Spleen (tissue), 11 donors: ENCODE data around the gene CYB5D1. TPM values are rescaled to one million over a fixed set of nuclear protein-coding genes. Genes with fewer than 3 reads are reported as not detected.

Experiments
- DNase-seq: peaks from one replicate; pipeline ENCODE4 v3.0.0-alpha.2; 2020
- H3K27ac ChIP-seq, 8 donors: fragments of 200-600 bp; sonication (generic) in 7 of 8; 1 replicate in 4 of 8; 2 replicates in 4 of 8; pipeline versions ENCODE4 v1.5.0 to v1.8.0; 2016 to 2021; ENCODE audit warnings: inconsistent platforms in 4 of 8, mild to moderate bottlenecking in 4 of 8, moderate library complexity in 1 of 8
- H3K27me3 ChIP-seq, 7 donors: fragments of 200-600 bp; sonication (generic) in 6 of 7; replicated peaks in 1 of 7; 1 replicate in 4 of 7; 2 replicates in 3 of 7; pipeline versions ENCODE4 v1.5.0 to v1.8.0; 2016 to 2021; ENCODE audit warnings: inconsistent platforms in 3 of 7, mild to moderate bottlenecking in 1 of 7
- H3K36me3 ChIP-seq, 6 donors: fragments of 200-600 bp; sonication (generic) in 5 of 6; 1 replicate in 4 of 6; 2 replicates in 2 of 6; pipeline versions ENCODE4 v1.5.0 to v1.8.0; 2016 to 2021; ENCODE audit warnings: inconsistent platforms in 2 of 6
- H3K4me1 ChIP-seq, 6 donors: fragments of 200-600 bp; sonication (generic) in 5 of 6; 1 replicate in 3 of 6; 2 replicates in 3 of 6; pipeline versions ENCODE4 v1.5.0 to v1.8.0; 2016 to 2021; ENCODE audit warnings: inconsistent platforms in 3 of 6
- H3K4me3 ChIP-seq, 8 donors: fragments of 200-600 bp; sonication (generic) in 7 of 8; 1 replicate in 4 of 8; 2 replicates in 4 of 8; pipeline versions ENCODE4 v1.5.0 to v1.8.0; 2016 to 2021; ENCODE audit warnings: inconsistent platforms in 4 of 8, mild to moderate bottlenecking in 4 of 8, moderate library complexity in 2 of 8
- H3K9me3 ChIP-seq, 8 donors: fragments of 200-600 bp; sonication (generic) in 7 of 8; 1 replicate in 4 of 8; 2 replicates in 4 of 8; pipeline versions ENCODE4 v1.5.0 to v1.8.0; 2016 to 2021; ENCODE audit warnings: inconsistent platforms in 4 of 8
- CTCF ChIP-seq, 11 experiments: fragments of 200-600 bp in 7 of 11; fragments of 450-650 bp in 4 of 11; sonication (generic) in 4 of 11; IDR thresholded peaks in 8 of 11; conservative IDR thresholded peaks in 3 of 11; 1 replicate in 7 of 11; 2 replicates in 4 of 11; pipeline versions ENCODE4 v1.4.0 to v1.8.0; 2016 to 2021; ENCODE audit warnings: antibody characterized with exemption in 11 of 11, inconsistent platforms in 4 of 11, mild to moderate bottlenecking in 1 of 11
- POLR2A ChIP-seq, 3 donors: fragments of 450-650 bp; IDR thresholded peaks; one replicate each; pipeline ENCODE4 v1.5.1; 2017; ENCODE audit warnings: antibody characterized with exemption in 3 of 3, mild to moderate bottlenecking in 1 of 3
- POLR2AphosphoS5 ChIP-seq, 3 donors: sonication (generic); formaldehyde crosslinking; IDR thresholded peaks; one replicate each; pipeline ENCODE4 v1.5.1; 2017; ENCODE audit warnings: antibody characterized with exemption in 3 of 3
- WGBS, 5 donors: extraction: QIAGEN DNeasy Blood & Tissue Kit in 3 of 5; methylation state at CpG; one replicate each; pipeline versions ENCODE4 v1.1.5 to v1.1.7; 2013 to 2018; 5-methylcytosine and 5-hydroxymethylcytosine counted together
- intact Hi-C: fragments of 100-400 bp; cut with DNase I; formaldehyde crosslinking; loops from one replicate; pipeline ENCODE4 v1.15.0; 2023; ENCODE audit warnings: low total_unique reads
- polyA plus RNA-seq, 3 donors: library from polyadenylated mRNA; stranded (reverse); fragments of 200-250 nt; gene quantifications; one replicate each; pipeline ENCODE4 v1.2.1, GENCODE V29; 2013
- small RNA-seq, 4 donors: library from RNA; depleted of rRNA; stranded (forward); fragments of <200 nt; gene quantifications; one replicate each; pipeline ENCODE3, GENCODE V24; 2016
- total RNA-seq, 7 donors: library from RNA; depleted of rRNA in 3 of 7; stranded (reverse); fragments of >200 nt in 3 of 7; fragmentation: NEBNext Ultra II Directional in 4 of 7; extraction: Animal tissue kit (Norgen Biotek cat#: 25700) in 4 of 7; gene quantifications; one replicate each; pipeline versions ENCODE4 v1.1.0 to v1.2.1, GENCODE V29; 2016 to 2021
- donor health status: healthy with polysubstance abuse.
- donor health status: DM: no; HTN: no; CAD: no; lungs with moderate emphysema.
- donor health status: DM: no; HTN: no; CAD: no.
- donor health status: Bipolar disorder and iron deficiency.
- donor health status: healthy.
- donor health status: DM: no; HTN: no; CAD: no.
- donor health status: DM: yes; HTN: yes; CAD: no.

Gene CYB5D1
- total and polyA plus RNA-seq, 10 donors, result 2.1 to 13.2 (median 5.0) TPM

DNA sequence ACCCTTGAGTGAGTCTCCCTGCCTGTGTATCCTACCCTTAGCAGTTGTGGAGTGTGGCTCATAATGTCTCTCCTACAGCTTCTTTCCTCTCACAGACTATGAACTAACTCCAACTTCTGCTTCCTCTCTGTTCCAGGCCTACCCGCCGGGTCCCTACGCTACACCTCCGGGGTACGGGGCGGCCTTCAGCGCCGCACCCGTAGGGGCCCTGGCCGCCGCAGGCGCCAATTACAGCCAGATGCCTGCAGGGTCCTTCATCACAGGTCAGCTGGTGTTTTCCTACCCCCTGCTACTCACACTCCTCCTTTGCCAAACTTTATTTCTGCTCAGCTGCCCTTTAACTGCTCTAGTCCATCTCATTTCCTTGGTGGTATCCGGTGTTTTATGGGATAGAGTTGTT, 52.9 kb downstream of the CYB5D1 start:
- 66 to 94% (median 81%) methylated on average over 13 of the region's 13 CpGs for WGBS, 5 donors
- Histone ChIP-seq H3K27ac (no peak overlapping the region), H3K9me3 (no peaks in the 10 kb centered on the region), H3K4me3 (no peak overlapping the region), H3K4me1 (peaks cover 7 to 26% (median 17%) of the 10 kb centered on the region in 6 donors), H3K27me3 (no peaks in the 10 kb centered on the region), H3K36me3 (peaks cover 0 to 69% (median 65%) of the 10 kb centered on the region in 6 donors)
- DNase-seq, result no peak
- intact Hi-C loops, result loop anchor here (5.0 kb wide), 1 partner anchor 147 kb away; no protein-coding TSS in a partner anchor
- TF ChIP-seq POLR2AphosphoS5 (IDR thresholded peaks at IDR 0.05) (no peak), POLR2A (IDR thresholded peaks at IDR 0.05) (no peak), CTCF (IDR thresholded peaks at IDR 0.05 in 8 of 11, conservative IDR thresholded peaks at IDR 0.05 in 3 of 11) (no peak)

- intact Hi-C loops, result loop anchor here (5.0 kb wide), 1 partner anchor 146 kb away; no protein-coding TSS in a partner anchor
These were observed 53.3 kb downstream of the CYB5D1 start for GRCh38 chr17:7911116-7911515.

More at GRCh38 chr17:7911116-7911515, 53.3 kb downstream of the CYB5D1 start:
- H3K27me3 ChIP-seq, result no peaks in the 10 kb centered on the region
- H3K27ac ChIP-seq, result no peak overlapping the region
- no peak for TF ChIP-seq POLR2AphosphoS5 (IDR thresholded peaks at IDR 0.05)
- no peak for TF ChIP-seq POLR2A (IDR thresholded peaks at IDR 0.05)
- TF ChIP-seq CTCF (IDR thresholded peaks at IDR 0.05 in 8 of 11, conservative IDR thresholded peaks at IDR 0.05 in 3 of 11), result no peak
- no peak overlapping the region for H3K4me3 ChIP-seq
- peaks cover 0 to 64% (median 61%) of the 10 kb centered on the region in 6 donors for H3K36me3 ChIP-seq
- DNase-seq, result no peak
- H3K9me3 ChIP-seq, result no peaks in the 10 kb centered on the region
- peaks cover 7 to 28% (median 18%) of the 10 kb centered on the region in 6 donors for H3K4me1 ChIP-seq
- WGBS, 5 donors, result 50 to 75% (median 68%) methylated on average over 9 of the region's 9 CpGs

Small RNAs within 50 kb of the gene (small RNA-seq; reads per million reads assigned to genes)
- 0.29 to 2.5 (median 1.4) reads per million in 4 donors for gene SCARNA21

Other genes starting within 250 kb of the CYB5D1 start
- 10 to 100 TPM; 17.7 to 29.3 (median 26.7) TPM for gene FXR2, start 243.1 kb upstream of the CYB5D1 start, total RNA-seq
- gene FXR2, start 243.1 kb upstream of the CYB5D1 start, polyA plus RNA-seq, result 10 to 100 TPM; 18.9 to 26.9 (median 20.4) TPM
- 10 to 100 TPM; 65.1 to 98.6 (median 80.6) TPM for gene SAT2, start 230.2 kb upstream of the CYB5D1 start, total RNA-seq
- gene SAT2, start 230.2 kb upstream of the CYB5D1 start, polyA plus RNA-seq, result 100 to 1,000 TPM; 116 to 229 (median 191) TPM
- gene SHBG, start 227.9 kb upstream of the CYB5D1 start, total RNA-seq, result 1 to 10 TPM in 2 of 7 donors, under 1 TPM in 3, not detected in 2; 0.49 to 1.9 (median 0.70) TPM
- under 1 TPM; 0.27 to 0.35 (median 0.28) TPM for gene SHBG, start 227.9 kb upstream of the CYB5D1 start, polyA plus RNA-seq
- gene ATP1B2, start 207.1 kb upstream of the CYB5D1 start, total RNA-seq, result 10 to 100 TPM in 1 of 7 donors, 1 to 10 TPM in 6; 3.8 to 10.1 (median 5.1) TPM
- gene ATP1B2, start 207.1 kb upstream of the CYB5D1 start, polyA plus RNA-seq, result under 1 TPM; 0.26 to 0.56 (median 0.54) TPM
- gene TP53, start 170.5 kb upstream of the CYB5D1 start, total RNA-seq, result 10 to 100 TPM; 37.0 to 83.9 (median 58.5) TPM
- 10 to 100 TPM; 33.6 to 48.1 (median 40.1) TPM for gene TP53, start 170.5 kb upstream of the CYB5D1 start, polyA plus RNA-seq
- gene WRAP53, start 169.5 kb upstream of the CYB5D1 start, total RNA-seq, result 10 to 100 TPM in 1 of 7 donors, 1 to 10 TPM in 6; 8.5 to 10.6 (median 9.5) TPM
- gene WRAP53, start 169.5 kb upstream of the CYB5D1 start, polyA plus RNA-seq, result 10 to 100 TPM; 13.3 to 21.8 (median 16.4) TPM
- under 1 TPM in 6 of 7 donors, not detected in 1; 0.17 to 0.60 (median 0.29) TPM for gene EFNB3, start 152.8 kb upstream of the CYB5D1 start, total RNA-seq
- under 1 TPM; 0.04 to 0.11 (median 0.06) TPM for gene EFNB3, start 152.8 kb upstream of the CYB5D1 start, polyA plus RNA-seq
- gene DNAH2, start 140.3 kb upstream of the CYB5D1 start, total RNA-seq, result 1 to 10 TPM in 1 of 7 donors, under 1 TPM in 5, not detected in 1; 0.13 to 1.1 (median 0.23) TPM
- under 1 TPM; 0.02 to 0.03 (median 0.02) TPM for gene DNAH2, start 140.3 kb upstream of the CYB5D1 start, polyA plus RNA-seq
- 100 to 1,000 TPM in 1 of 7 donors, 10 to 100 TPM in 6; 22.3 to 110 (median 60.8) TPM for gene KDM6B, start 23.8 kb upstream of the CYB5D1 start, total RNA-seq
- 10 to 100 TPM in 1 of 3 donors, 1 to 10 TPM in 2; 2.9 to 11.7 (median 4.0) TPM for gene KDM6B, start 23.8 kb upstream of the CYB5D1 start, polyA plus RNA-seq
- gene TMEM88, start 2.9 kb upstream of the CYB5D1 start, total RNA-seq, result 10 to 100 TPM in 5 of 7 donors, 1 to 10 TPM in 2; 5.2 to 31.8 (median 18.0) TPM
- 10 to 100 TPM in 1 of 3 donors, 1 to 10 TPM in 2; 5.5 to 26.2 (median 9.5) TPM for gene TMEM88, start 2.9 kb upstream of the CYB5D1 start, polyA plus RNA-seq
- gene NAA38, start 444 bp upstream of the CYB5D1 start, total RNA-seq, result 100 to 1,000 TPM in 1 of 7 donors, 10 to 100 TPM in 6; 51.0 to 111 (median 56.9) TPM
- gene NAA38, start 444 bp upstream of the CYB5D1 start, polyA plus RNA-seq, result 100 to 1,000 TPM; 119 to 185 (median 182) TPM
- 100 to 1,000 TPM in 2 of 7 donors, 10 to 100 TPM in 5; 60.9 to 117 (median 83.6) TPM for gene CHD3, start 30.8 kb downstream of the CYB5D1 start, total RNA-seq
- gene CHD3, start 30.8 kb downstream of the CYB5D1 start, polyA plus RNA-seq, result 10 to 100 TPM; 37.0 to 84.3 (median 71.8) TPM
- 10 to 100 TPM in 1 of 7 donors, 1 to 10 TPM in 6; 2.5 to 20.7 (median 3.4) TPM for gene RNF227, start 58.3 kb downstream of the CYB5D1 start, total RNA-seq
- gene RNF227, start 58.3 kb downstream of the CYB5D1 start, polyA plus RNA-seq, result 1 to 10 TPM; 2.4 to 4.0 (median 3.8) TPM
- 1 to 10 TPM; 1.1 to 6.3 (median 4.2) TPM for gene KCNAB3, start 71.9 kb downstream of the CYB5D1 start, total RNA-seq
- 1 to 10 TPM; 2.3 to 5.6 (median 2.9) TPM for gene KCNAB3, start 71.9 kb downstream of the CYB5D1 start, polyA plus RNA-seq
- 100 to 1,000 TPM in 3 of 7 donors, 10 to 100 TPM in 4; 71.1 to 120 (median 98.9) TPM for gene TRAPPC1, start 73.9 kb downstream of the CYB5D1 start, total RNA-seq
- gene TRAPPC1, start 73.9 kb downstream of the CYB5D1 start, polyA plus RNA-seq, result 100 to 1,000 TPM; 128 to 172 (median 135) TPM
- gene CNTROB, start 74.2 kb downstream of the CYB5D1 start, total RNA-seq, result 10 to 100 TPM; 22.6 to 27.0 (median 25.2) TPM
- gene CNTROB, start 74.2 kb downstream of the CYB5D1 start, polyA plus RNA-seq, result 10 to 100 TPM; 19.6 to 27.1 (median 24.2) TPM
- gene GUCY2D, start 144.6 kb downstream of the CYB5D1 start, total RNA-seq, result under 1 TPM in 2 of 7 donors, not detected in 5; 0.07 to 0.43 TPM
- under 1 TPM in 1 of 3 donors, not detected in 2; 0.03 TPM for gene GUCY2D, start 144.6 kb downstream of the CYB5D1 start, polyA plus RNA-seq
- gene ALOX15B, start 181.1 kb downstream of the CYB5D1 start, total RNA-seq, result 1 to 10 TPM in 5 of 7 donors, under 1 TPM in 2; 0.13 to 6.2 (median 2.8) TPM
- gene ALOX15B, start 181.1 kb downstream of the CYB5D1 start, polyA plus RNA-seq, result 1 to 10 TPM; 1.0 to 7.8 (median 2.7) TPM
- 1 to 10 TPM in 2 of 7 donors, under 1 TPM in 1, not detected in 4; 0.47 to 1.3 (median 1.0) TPM for gene ALOX12B, start 229.7 kb downstream of the CYB5D1 start, total RNA-seq
- gene ALOX12B, start 229.7 kb downstream of the CYB5D1 start, polyA plus RNA-seq, result under 1 TPM; 0.80 to 0.89 (median 0.83) TPM